Measurements from ENCODE around the gene RYR3. TPM values are rescaled to one million over a fixed set of nuclear protein-coding genes. Genes with fewer than 3 reads are reported as not detected.

The RYR3 gene
- total RNA-seq, 1 experiment from 2014 or later, result not detected

DNA sequence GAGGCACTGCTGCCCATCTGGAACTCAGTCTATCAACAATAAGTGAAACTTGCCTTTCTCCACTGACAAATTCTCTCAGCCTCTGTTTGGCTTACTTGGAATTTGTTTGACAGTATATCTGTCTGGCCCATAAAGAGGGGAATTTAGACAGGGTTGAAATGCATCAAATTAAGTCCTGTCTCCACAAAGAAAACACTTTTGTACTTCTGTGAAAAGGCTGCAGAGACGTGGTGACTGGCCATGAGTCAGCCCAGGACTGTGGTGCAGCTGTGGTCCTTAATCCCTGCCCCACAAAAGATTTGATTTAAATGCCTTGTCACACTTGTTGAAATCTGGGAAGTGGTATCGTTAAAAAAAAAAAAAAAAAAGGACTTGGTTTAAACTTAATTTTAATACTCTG lies 47.5 kb downstream of the RYR3 start:
- intact Hi-C loops (cut with micrococcal nuclease), result no loop called here
- Mint-ChIP-seq H3K9me3 (ENCODE audit: unreplicated experiment) (no peaks in the 10 kb centered on the region), H3K4me3 (ENCODE audit: unreplicated experiment) (no peak overlapping the region), H3K27ac (ENCODE audit: low read depth, unreplicated experiment) (no peak overlapping the region), H3K27me3 (ENCODE audit: insufficient read depth, unreplicated experiment) (peaks cover 25% of the 10 kb centered on the region), H3K4me1 (ENCODE audit: insufficient read depth, unreplicated experiment) (no peaks in the 10 kb centered on the region), H3K36me3 (ENCODE audit: insufficient read depth, unreplicated experiment) (no peaks in the 10 kb centered on the region)
- CTCF ChIA-PET, result interaction anchor here (0.6 kb wide), 1 partner anchor 340 kb away, joined by 3 read pairs; no protein-coding TSS in a partner anchor
- no peak for DNase-seq (ENCODE audit: unreplicated experiment)
- POLR2A ChIA-PET, result no interaction called here
- TF ChIP-seq, protein P1, sequence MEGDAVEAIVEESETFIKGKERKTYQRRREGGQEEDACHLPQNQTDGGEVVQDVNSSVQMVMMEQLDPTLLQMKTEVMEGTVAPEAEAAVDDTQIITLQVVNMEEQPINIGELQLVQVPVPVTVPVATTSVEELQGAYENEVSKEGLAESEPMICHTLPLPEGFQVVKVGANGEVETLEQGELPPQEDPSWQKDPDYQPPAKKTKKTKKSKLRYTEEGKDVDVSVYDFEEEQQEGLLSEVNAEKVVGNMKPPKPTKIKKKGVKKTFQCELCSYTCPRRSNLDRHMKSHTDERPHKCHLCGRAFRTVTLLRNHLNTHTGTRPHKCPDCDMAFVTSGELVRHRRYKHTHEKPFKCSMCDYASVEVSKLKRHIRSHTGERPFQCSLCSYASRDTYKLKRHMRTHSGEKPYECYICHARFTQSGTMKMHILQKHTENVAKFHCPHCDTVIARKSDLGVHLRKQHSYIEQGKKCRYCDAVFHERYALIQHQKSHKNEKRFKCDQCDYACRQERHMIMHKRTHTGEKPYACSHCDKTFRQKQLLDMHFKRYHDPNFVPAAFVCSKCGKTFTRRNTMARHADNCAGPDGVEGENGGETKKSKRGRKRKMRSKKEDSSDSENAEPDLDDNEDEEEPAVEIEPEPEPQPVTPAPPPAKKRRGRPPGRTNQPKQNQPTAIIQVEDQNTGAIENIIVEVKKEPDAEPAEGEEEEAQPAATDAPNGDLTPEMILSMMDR (IDR thresholded peaks at IDR 0.05; ENCODE audit: unreplicated experiment), result no peak
- no TSS peak for BruUV-seq (replicated peaks)

DNA sequence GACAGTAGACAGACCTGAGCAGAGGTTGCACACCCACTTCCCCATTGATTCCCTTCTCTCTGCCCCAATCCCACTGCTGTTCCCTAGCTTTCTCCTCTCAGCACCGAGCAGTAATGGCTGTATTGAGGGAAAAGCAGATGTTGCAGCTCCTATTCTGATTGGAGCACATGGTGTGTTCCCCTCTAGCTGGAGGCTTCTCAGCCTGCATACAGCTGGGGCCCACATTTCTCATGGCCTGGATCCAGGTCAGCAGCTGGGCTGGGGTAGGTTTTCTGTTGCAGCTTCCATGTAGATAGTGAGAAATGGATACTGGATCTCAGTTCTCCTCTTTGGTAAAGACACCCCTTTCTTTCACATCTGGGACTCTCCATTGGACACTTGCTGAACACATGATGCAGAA lies 50.1 kb downstream of the RYR3 start:
- POLR2A ChIA-PET, result no interaction called here
- TF ChIP-seq, protein P1 (IDR thresholded peaks at IDR 0.05; ENCODE audit: unreplicated experiment), result no peak

DNA sequence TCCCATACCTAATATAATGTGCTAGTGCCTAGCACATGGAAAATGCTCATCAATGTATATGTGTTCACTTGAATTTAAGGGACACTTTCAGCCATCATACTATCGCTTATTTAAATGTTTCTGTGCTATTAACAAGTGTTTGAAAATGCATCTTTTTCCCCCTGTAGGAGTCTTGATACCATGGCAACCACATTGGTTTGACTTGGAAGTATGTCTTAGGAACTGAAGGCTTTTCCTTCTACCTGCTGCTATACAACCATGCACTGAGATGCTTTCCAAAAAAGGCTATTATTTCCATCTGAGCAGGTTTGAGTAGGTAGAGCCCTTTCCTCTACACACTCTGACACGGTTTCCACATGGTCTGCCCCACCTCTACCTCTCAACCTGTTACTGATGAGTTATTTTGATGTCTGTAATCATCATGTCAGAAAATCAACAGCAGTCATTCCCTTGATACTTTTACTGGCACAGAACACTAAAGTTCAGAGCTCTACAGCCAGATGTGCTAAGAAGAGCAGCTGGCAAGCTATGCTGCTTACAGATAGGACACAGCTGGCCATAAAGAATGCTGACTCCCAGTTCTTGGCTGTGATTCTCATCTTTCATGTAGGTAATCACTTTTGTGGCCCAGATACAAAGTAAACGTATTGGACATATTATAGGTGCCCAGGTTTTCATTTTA lies 59.3 kb downstream of the RYR3 start:
- ChIA-PET CTCF (no interaction called here), POLR2A (no interaction called here)
- H3K36me3 Mint-ChIP-seq (ENCODE audit: insufficient read depth, unreplicated experiment), result no peaks in the 10 kb centered on the region
- peaks cover 79% of the 10 kb centered on the region for H3K27me3 Mint-ChIP-seq (ENCODE audit: insufficient read depth, unreplicated experiment)
- BruUV-seq (replicated peaks), result no TSS peak
- H3K4me1 Mint-ChIP-seq (ENCODE audit: insufficient read depth, unreplicated experiment), result no peaks in the 10 kb centered on the region
- no peak overlapping the region for H3K27ac Mint-ChIP-seq (ENCODE audit: low read depth, unreplicated experiment)
- H3K4me3 Mint-ChIP-seq (ENCODE audit: unreplicated experiment), result no peak overlapping the region
- intact Hi-C loops (cut with micrococcal nuclease), result no loop called here
- TF ChIP-seq, protein P1 (IDR thresholded peaks at IDR 0.05; ENCODE audit: unreplicated experiment), result no peak
- H3K9me3 Mint-ChIP-seq (ENCODE audit: unreplicated experiment), result no peaks in the 10 kb centered on the region
- DNase-seq (ENCODE audit: unreplicated experiment), result no peak

More for the DNA sequence above, 50.1 kb downstream of the RYR3 start:
- Mint-ChIP-seq H3K9me3 (ENCODE audit: unreplicated experiment) (no peaks in the 10 kb centered on the region), H3K4me1 (ENCODE audit: insufficient read depth, unreplicated experiment) (no peaks in the 10 kb centered on the region), H3K27me3 (ENCODE audit: insufficient read depth, unreplicated experiment) (peaks cover 33% of the 10 kb centered on the region), H3K4me3 (ENCODE audit: unreplicated experiment) (no peak overlapping the region), H3K36me3 (ENCODE audit: insufficient read depth, unreplicated experiment) (no peaks in the 10 kb centered on the region), H3K27ac (ENCODE audit: low read depth, unreplicated experiment) (no peak overlapping the region)
- no TSS peak for BruUV-seq (replicated peaks)
- CTCF ChIA-PET, result interaction anchor here (0.6 to 0.7 kb wide), 2 partner anchors 61 to 79 kb away, joined by 3 read pairs; no protein-coding TSS in a partner anchor
- intact Hi-C loops (cut with micrococcal nuclease), result no loop called here
- no peak for DNase-seq (ENCODE audit: unreplicated experiment)

DNA sequence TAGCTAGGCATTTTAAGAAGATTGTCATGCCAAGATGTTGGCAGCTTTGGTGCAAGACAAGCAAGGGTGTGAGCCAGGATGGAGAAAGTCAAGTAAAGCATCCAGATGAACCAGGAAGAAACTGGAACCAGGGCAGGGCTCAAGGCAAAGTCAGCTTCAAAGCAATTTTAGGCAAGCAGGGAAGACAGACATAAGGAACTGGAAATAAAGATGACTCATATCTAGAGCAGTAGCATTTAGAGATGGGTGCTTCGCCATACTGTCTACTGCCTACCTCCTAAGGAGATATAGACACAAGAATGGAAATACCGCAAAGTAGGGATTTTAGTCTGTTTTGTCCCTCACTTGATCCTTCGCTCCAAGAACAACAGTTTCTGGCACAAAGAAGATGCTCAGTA lies 59.9 kb downstream of the RYR3 start:
- Mint-ChIP-seq H3K27me3 (ENCODE audit: insufficient read depth, unreplicated experiment) (peaks cover 79% of the 10 kb centered on the region), H3K27ac (ENCODE audit: low read depth, unreplicated experiment) (no peak overlapping the region), H3K36me3 (ENCODE audit: insufficient read depth, unreplicated experiment) (no peaks in the 10 kb centered on the region), H3K9me3 (ENCODE audit: unreplicated experiment) (no peaks in the 10 kb centered on the region), H3K4me1 (ENCODE audit: insufficient read depth, unreplicated experiment) (no peaks in the 10 kb centered on the region), H3K4me3 (ENCODE audit: unreplicated experiment) (no peak overlapping the region)
- TF ChIP-seq, protein P1 (IDR thresholded peaks at IDR 0.05; ENCODE audit: unreplicated experiment), result no peak
- ChIA-PET CTCF (no interaction called here), POLR2A (no interaction called here)
- BruUV-seq (replicated peaks), result no TSS peak
- intact Hi-C loops (cut with micrococcal nuclease), result no loop called here
- DNase-seq (ENCODE audit: unreplicated experiment), result no peak

Measured in MCF 10A (cell line).